Dendritic cell treated with granulocyte-macrophage colony-stimulating factor and Interleukin-4, amounts not matched to agents 40 ng/mL and 50 ng/mL, for 4 days (primary cell): ENCODE data around the gene ADH4.
"Not testable (repeated sequence)": the region's sequence is repeated elsewhere in the genome, so short reads cannot be mapped to it uniquely, and the experiment has no call there.

Experiments used
- H3K27ac Mint-ChIP-seq: one replicate; pipeline ENCODE4 v1.8.0; 2022; ENCODE audit warnings: mild to moderate bottlenecking, mixed read lengths
- H3K27me3 Mint-ChIP-seq: one replicate; pipeline ENCODE4 v1.8.0; 2022; ENCODE audit warnings: mild to moderate bottlenecking, mixed read lengths
- H3K36me3 Mint-ChIP-seq: one replicate; pipeline ENCODE4 v1.8.0; 2022; ENCODE audit warnings: low read depth, mixed read lengths
- H3K4me1 Mint-ChIP-seq: one replicate; pipeline ENCODE4 v1.8.0; 2022; ENCODE audit warnings: low read depth, mixed read lengths
- H3K4me3 Mint-ChIP-seq: one replicate; pipeline ENCODE4 v1.8.0; 2022; ENCODE audit warnings: mild to moderate bottlenecking, moderate library complexity, mixed read lengths
- H3K9me3 Mint-ChIP-seq: one replicate; pipeline ENCODE4 v1.8.0; 2022; ENCODE audit warnings: mixed read lengths
- intact Hi-C: fragments of 100-400 bp; cut with micrococcal nuclease; formaldehyde crosslinking; loops from one replicate; pipeline ENCODE4 v1.15.0; 2022

Gene ADH4

GRCh38 chr4:99084595-99084994 lies 59.5 kb downstream of the ADH4 start:
- intact Hi-C loops, result loop anchor here (10.0 kb wide), 2 partner anchors 730 to 940 kb away; partner anchors contain the start of genes DAPP1 and STPG2
- H3K27me3 Mint-ChIP-seq, result no peaks in the 10 kb centered on the region
- peaks cover 31% of the 10 kb centered on the region for H3K4me1 Mint-ChIP-seq
- H3K9me3 Mint-ChIP-seq, result no peaks in the 10 kb centered on the region
- no peak overlapping the region for H3K27ac Mint-ChIP-seq
- peaks cover 83% of the 10 kb centered on the region for H3K36me3 Mint-ChIP-seq
- H3K4me3 Mint-ChIP-seq, result no peak overlapping the region

- Mint-ChIP-seq H3K27ac (no peak overlapping the region), H3K4me3 (no peak overlapping the region), H3K9me3 (no peaks in the 10 kb centered on the region), H3K27me3 (no peaks in the 10 kb centered on the region), H3K36me3 (peaks cover 91% of the 10 kb centered on the region), H3K4me1 (peaks cover 15% of the 10 kb centered on the region)
- intact Hi-C loops, result loop anchor here (10.0 kb wide), 2 partner anchors 733 to 937 kb away; partner anchors contain the start of genes DAPP1 and STPG2
Observed at GRCh38 chr4:99082192-99082591, 61.9 kb downstream of the ADH4 start.

- peaks cover 94% of the 10 kb centered on the region for H3K36me3 Mint-ChIP-seq
- H3K4me3 Mint-ChIP-seq, H3K27me3 Mint-ChIP-seq, H3K9me3 Mint-ChIP-seq, H3K27ac Mint-ChIP-seq, H3K4me1 Mint-ChIP-seq: not testable (repeated sequence)
- intact Hi-C loops, result loop anchor here (10.0 kb wide), 2 partner anchors 734 to 936 kb away; partner anchors contain the start of genes DAPP1 and STPG2
Observed at GRCh38 chr4:99080869-99081268, 63.2 kb downstream of the ADH4 start.

GRCh38 chr4:99079625-99080295 lies 64.3 kb downstream of the ADH4 start:
- no peaks in the 10 kb centered on the region for H3K9me3 Mint-ChIP-seq
- no peaks in the 10 kb centered on the region for H3K27me3 Mint-ChIP-seq
- no peak overlapping the region for H3K27ac Mint-ChIP-seq
- no peak overlapping the region for H3K4me3 Mint-ChIP-seq
- peaks cover 94% of the 10 kb centered on the region for H3K36me3 Mint-ChIP-seq
- intact Hi-C loops, result loop anchor here (10.0 kb wide), 2 partner anchors 735 to 935 kb away; partner anchors contain the start of genes DAPP1 and STPG2
- no peaks in the 10 kb centered on the region for H3K4me1 Mint-ChIP-seq

- H3K36me3 Mint-ChIP-seq, result peaks cover 96% of the 10 kb centered on the region
- intact Hi-C loops, result no loop called here
- H3K27ac Mint-ChIP-seq, result no peak overlapping the region
- H3K9me3 Mint-ChIP-seq, result no peaks in the 10 kb centered on the region
- H3K27me3 Mint-ChIP-seq, result no peaks in the 10 kb centered on the region
- no peak overlapping the region for H3K4me3 Mint-ChIP-seq
- no peaks in the 10 kb centered on the region for H3K4me1 Mint-ChIP-seq
Observed at GRCh38 chr4:99078931-99079624, 65.0 kb downstream of the ADH4 start.

GRCh38 chr4:99078336-99078735 lies 65.8 kb downstream of the ADH4 start:
- H3K36me3 Mint-ChIP-seq, result peaks cover 96% of the 10 kb centered on the region
- H3K9me3 Mint-ChIP-seq, result no peaks in the 10 kb centered on the region
- no peaks in the 10 kb centered on the region for H3K27me3 Mint-ChIP-seq
- no peak overlapping the region for H3K4me3 Mint-ChIP-seq
- H3K27ac Mint-ChIP-seq, result no peak overlapping the region
- no peaks in the 10 kb centered on the region for H3K4me1 Mint-ChIP-seq
- intact Hi-C loops, result no loop called here

- no peaks in the 10 kb centered on the region for H3K9me3 Mint-ChIP-seq
- no peak overlapping the region for H3K4me3 Mint-ChIP-seq
- H3K4me1 Mint-ChIP-seq, result no peaks in the 10 kb centered on the region
- intact Hi-C loops, result no loop called here
- no peak overlapping the region for H3K27ac Mint-ChIP-seq
- no peaks in the 10 kb centered on the region for H3K27me3 Mint-ChIP-seq
- peaks cover 96% of the 10 kb centered on the region for H3K36me3 Mint-ChIP-seq
Observed at GRCh38 chr4:99077177-99077576, 66.9 kb downstream of the ADH4 start.

- H3K27ac Mint-ChIP-seq, result no peak overlapping the region
- H3K27me3 Mint-ChIP-seq, result no peaks in the 10 kb centered on the region
- H3K4me1 Mint-ChIP-seq, result no peaks in the 10 kb centered on the region
- H3K4me3 Mint-ChIP-seq, result no peak overlapping the region
- intact Hi-C loops, result no loop called here
- peaks cover 96% of the 10 kb centered on the region for H3K36me3 Mint-ChIP-seq
- no peaks in the 10 kb centered on the region for H3K9me3 Mint-ChIP-seq
Observed at GRCh38 chr4:99076292-99076976, 67.7 kb downstream of the ADH4 start.

- Mint-ChIP-seq H3K36me3 (peaks cover 86% of the 10 kb centered on the region), H3K27me3 (no peaks in the 10 kb centered on the region), H3K4me1 (no peaks in the 10 kb centered on the region), H3K27ac (no peak overlapping the region), H3K4me3 (no peak overlapping the region), H3K9me3 (no peaks in the 10 kb centered on the region)
- intact Hi-C loops, result no loop called here
Observed at GRCh38 chr4:99074816-99075215, 69.3 kb downstream of the ADH4 start.
